Adipocyte (in vitro differentiated cells): ENCODE data around the gene C4BPB.

Experiments used
- DNase-seq: peaks from one replicate; pipeline ENCODE4 v3.0.0-alpha.2; 2015; ENCODE audit warnings: low read depth
- H3K27me3 ChIP-seq: replicated peaks from 2 replicates; pipeline ENCODE4 v1.7.0; 2013; ENCODE audit warnings: mild to moderate bottlenecking, low read length, moderate library complexity; ENCODE audit not compliant: control insufficient read depth, insufficient read depth
- H3K36me3 ChIP-seq: 2 replicates; pipeline ENCODE4 v1.7.0; 2013; ENCODE audit warnings: low read length, mild to moderate bottlenecking, moderate library complexity; ENCODE audit not compliant: control insufficient read depth, insufficient read depth, severe bottlenecking
- H3K4me1 ChIP-seq: 2 replicates; pipeline ENCODE4 v1.7.0; 2013; ENCODE audit warnings: mild to moderate bottlenecking, low read length, moderate library complexity; ENCODE audit not compliant: control insufficient read depth, insufficient read depth
- H3K4me3 ChIP-seq: 2 replicates; pipeline ENCODE4 v1.7.0; 2013; ENCODE audit warnings: mild to moderate bottlenecking, low read length, moderate library complexity
- H3K9ac ChIP-seq: 2 replicates; pipeline ENCODE4 v1.7.0; 2013; ENCODE audit warnings: mild to moderate bottlenecking, low read length, moderate library complexity
- H3K9me3 ChIP-seq: 2 replicates; pipeline ENCODE4 v1.7.0; 2013; ENCODE audit warnings: mild to moderate bottlenecking, low read length, moderate library complexity; ENCODE audit not compliant: control insufficient read depth

Gene C4BPB

GRCh38 chr1:207050480-207051190 is 38.0 kb upstream of the C4BPB start:
- H3K27me3 ChIP-seq, result no peaks in the 10 kb centered on the region
- H3K4me3 ChIP-seq, result peak overlapping the region; percentile 99
- H3K4me1 ChIP-seq, result peaks cover 42% of the 10 kb centered on the region
- DNase-seq, result peak; percentile 97
- H3K9ac ChIP-seq, result peak overlapping the region; percentile 98
- no peaks in the 10 kb centered on the region for H3K9me3 ChIP-seq
- peaks cover 15% of the 10 kb centered on the region for H3K36me3 ChIP-seq

DNA sequence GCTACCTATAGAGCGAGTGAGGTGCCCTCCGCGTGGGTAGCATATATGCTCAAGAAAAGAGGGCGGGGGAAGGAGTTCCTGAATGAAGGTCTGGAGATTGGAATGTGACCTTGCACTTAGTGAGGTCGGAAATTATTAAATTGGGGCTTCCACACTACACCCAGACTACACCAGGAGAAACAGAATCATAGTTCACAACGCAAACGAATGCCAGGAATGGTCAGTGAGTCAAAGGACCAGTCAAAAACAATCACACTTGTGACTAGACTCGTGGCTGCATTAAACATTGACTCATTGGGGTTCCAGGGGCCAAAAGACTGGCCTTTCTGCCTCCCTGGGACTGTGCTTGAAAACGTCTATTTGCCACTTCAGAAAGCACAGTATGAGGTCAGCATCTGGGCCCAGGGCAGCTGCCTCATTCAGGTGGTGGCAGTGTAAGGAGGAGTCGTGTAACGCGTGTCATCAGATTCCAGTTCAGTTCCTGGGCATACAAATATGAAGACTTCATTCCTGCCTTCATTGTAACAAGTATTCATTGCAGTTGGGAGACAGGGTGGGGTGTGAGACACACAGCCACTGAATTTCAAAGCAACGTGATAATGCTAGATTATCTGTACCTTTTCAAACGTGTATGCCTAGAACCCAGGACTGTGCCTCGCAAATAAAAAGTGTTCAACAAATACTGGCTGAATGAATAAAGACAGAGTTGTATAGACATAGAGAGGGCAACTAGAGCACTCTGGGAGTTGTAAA is 37.3 kb upstream of the C4BPB start, which contains the start of gene YOD1:
YOD1 (minus strand) TSS at position 18 of the 753 bp plus-strand sequence. CDS start 178 bp downstream, outside the sequence.
- Histone ChIP-seq H3K4me3 (peak within 1 kb of the TSS; percentile 99), H3K27me3 (no peaks in the 10 kb centered on the region), H3K4me1 (peaks cover 35% of the 10 kb centered on the region), H3K9me3 (no peaks in the 10 kb centered on the region), H3K9ac (peak within 1 kb of the TSS; percentile 98), H3K36me3 (peaks cover 15% of the 10 kb centered on the region)
- DNase-seq, result no peak

DNA sequence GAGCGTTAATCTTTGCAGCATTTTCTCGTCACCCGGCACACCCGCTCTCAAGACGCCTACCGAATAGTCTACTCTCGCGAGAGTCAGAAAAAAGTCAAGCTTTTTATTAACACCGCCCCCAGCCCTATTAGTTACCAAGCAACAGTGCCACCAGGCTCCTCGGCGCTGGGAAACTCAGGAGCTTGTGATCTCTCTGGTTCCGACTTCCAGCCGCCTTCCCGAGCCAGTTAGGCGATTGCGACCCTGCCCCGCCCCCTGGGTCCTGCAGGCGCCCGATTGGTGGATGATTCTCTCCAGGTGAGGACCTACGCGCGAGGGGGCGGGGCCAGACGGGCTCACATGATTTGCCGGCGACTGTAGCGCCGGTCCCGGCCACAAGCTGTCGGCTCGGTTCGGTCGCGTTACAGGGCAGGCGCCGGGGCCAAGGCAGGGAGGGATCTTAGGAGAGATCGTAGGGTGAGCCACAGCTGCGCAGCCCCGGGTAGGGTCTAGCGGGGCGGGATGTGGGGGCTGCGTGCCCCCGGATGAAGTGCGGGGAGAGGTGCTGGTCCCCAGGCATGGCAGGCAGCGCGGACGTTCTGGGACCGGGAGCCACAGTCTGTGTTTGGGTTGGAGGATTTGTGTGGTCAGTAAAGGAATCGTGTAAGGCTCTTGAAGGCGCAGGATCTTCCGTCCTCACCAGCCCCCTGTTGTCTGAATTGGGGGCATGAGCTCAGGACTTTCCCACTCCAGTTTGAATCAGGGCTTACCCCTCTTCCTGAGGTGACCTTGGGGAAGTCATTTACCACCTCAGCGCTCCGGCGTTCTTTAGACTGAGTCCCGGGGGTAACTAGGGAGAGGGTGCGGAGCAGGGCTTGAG is 35.5 kb upstream of the C4BPB start, which contains the start of gene PFKFB2:
PFKFB2 (plus strand) TSS at position 365 of the 859 bp plus-strand sequence. CDS start 1,443 bp downstream, outside the sequence.
- peak; percentile 96 for DNase-seq
- peak within 1 kb of the TSS; percentile 93 for H3K4me3 ChIP-seq
- H3K27me3 ChIP-seq, result no peaks in the 10 kb centered on the region
- H3K4me1 ChIP-seq, result peaks cover 23% of the 10 kb centered on the region
- H3K9me3 ChIP-seq, result no peaks in the 10 kb centered on the region
- H3K36me3 ChIP-seq, result peaks cover 13% of the 10 kb centered on the region
- H3K9ac ChIP-seq, result peak within 1 kb of the TSS; percentile 91

- no peak for DNase-seq
- H3K36me3 ChIP-seq, result no peaks in the 10 kb centered on the region
- H3K9ac ChIP-seq, result no peak overlapping the region
- H3K9me3 ChIP-seq, result no peaks in the 10 kb centered on the region
- no peaks in the 10 kb centered on the region for H3K27me3 ChIP-seq
- H3K4me1 ChIP-seq, result peaks cover 20% of the 10 kb centered on the region
- H3K4me3 ChIP-seq, result no peak overlapping the region
Measured at GRCh38 chr1:207054491-207054890, 34.2 kb upstream of the C4BPB start.

GRCh38 chr1:207055386-207056001 is 33.2 kb upstream of the C4BPB start:
- Histone ChIP-seq H3K27me3 (no peaks in the 10 kb centered on the region), H3K9me3 (no peaks in the 10 kb centered on the region)
- DNase-seq, result no peak

GRCh38 chr1:207056673-207057072 is 32.0 kb upstream of the C4BPB start:
- no peak overlapping the region for H3K4me3 ChIP-seq
- no peaks in the 10 kb centered on the region for H3K9me3 ChIP-seq
- H3K36me3 ChIP-seq, result peaks cover 9% of the 10 kb centered on the region
- no peaks in the 10 kb centered on the region for H3K27me3 ChIP-seq
- DNase-seq, result no peak
- no peak overlapping the region for H3K9ac ChIP-seq
- H3K4me1 ChIP-seq, result peaks cover 10% of the 10 kb centered on the region

More at GRCh38 chr1:207055386-207056001, 33.2 kb upstream of the C4BPB start:
- no peak overlapping the region for H3K4me3 ChIP-seq
- peaks cover 17% of the 10 kb centered on the region for H3K4me1 ChIP-seq
- H3K9ac ChIP-seq, result no peak overlapping the region
- H3K36me3 ChIP-seq, result peaks cover 4% of the 10 kb centered on the region

DNA sequence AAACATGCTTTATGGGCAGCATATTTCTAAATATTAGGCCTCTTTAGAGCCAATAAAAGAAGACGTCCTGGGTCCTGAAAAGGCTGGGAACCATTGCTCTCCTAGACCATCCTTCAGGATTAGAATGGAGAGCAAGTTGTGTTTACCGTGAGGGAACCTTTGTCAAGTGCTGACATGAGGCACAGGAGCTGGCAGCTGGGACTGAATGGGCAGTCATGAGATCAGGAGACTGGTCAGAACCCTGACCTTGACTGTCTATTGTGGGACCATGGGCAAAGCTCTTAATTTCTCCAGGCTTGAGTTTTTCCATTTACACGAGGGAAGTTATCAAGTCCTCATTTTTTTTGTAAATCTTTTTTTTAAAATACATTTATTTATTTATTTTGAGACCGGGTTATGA is 30.4 kb upstream of the C4BPB start:
- no peak for DNase-seq
- Histone ChIP-seq H3K9me3 (no peaks in the 10 kb centered on the region), H3K9ac (no peak overlapping the region), H3K27me3 (no peaks in the 10 kb centered on the region), H3K4me3 (no peak overlapping the region), H3K36me3 (peaks cover 24% of the 10 kb centered on the region), H3K4me1 (no peaks in the 10 kb centered on the region)

DNA sequence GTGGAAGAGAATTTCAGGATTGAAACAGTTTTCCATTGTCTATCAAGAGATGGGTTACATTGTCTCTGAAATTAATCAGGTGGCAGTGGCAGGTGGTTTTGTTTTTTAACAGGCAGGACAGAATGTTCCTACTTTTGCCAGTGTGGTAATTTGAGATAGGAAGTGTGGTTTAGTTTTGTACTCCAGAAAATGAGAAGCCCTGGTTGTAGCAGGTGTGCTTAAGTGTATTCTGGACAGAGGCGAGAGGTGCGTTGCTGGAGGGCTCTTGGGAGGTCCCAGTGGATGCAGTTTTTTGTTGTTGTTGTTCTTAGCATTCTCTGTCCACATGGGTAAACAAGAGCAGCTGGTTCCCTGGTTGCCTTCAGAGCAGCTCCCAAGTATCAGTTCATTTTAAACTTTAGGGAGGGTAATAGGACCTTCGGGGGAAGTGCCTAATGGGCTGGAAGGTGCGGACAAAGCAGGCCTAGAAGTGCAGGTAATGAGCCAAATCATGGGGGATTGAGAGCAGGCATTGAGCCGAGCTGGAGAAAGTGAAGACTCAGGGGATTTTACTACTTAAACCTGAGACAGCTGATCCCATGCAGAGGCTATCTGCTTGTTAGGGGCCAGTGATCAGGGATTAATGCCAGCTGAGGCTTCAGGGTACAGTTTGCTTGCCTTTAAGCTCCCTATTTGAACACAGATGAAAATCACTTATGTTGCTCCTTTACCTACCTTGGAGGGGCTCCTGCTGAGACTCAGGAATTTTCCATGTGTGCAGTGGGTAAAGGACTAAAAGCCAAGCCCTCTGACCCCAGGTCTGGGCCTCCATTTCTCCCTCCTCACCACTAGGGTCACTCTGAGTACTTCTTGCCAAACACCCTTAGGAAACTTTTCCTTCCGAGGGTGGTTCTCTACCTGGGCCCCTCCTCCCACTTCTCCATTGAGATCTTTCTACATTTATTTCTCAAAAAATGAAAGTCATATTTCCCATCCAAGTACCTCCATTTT is 29.5 kb upstream of the C4BPB start:
- no peaks in the 10 kb centered on the region for H3K9me3 ChIP-seq
- H3K27me3 ChIP-seq, result no peaks in the 10 kb centered on the region
- H3K4me3 ChIP-seq, result no peak overlapping the region
- DNase-seq, result no peak
- H3K9ac ChIP-seq, result no peak overlapping the region
- no peaks in the 10 kb centered on the region for H3K4me1 ChIP-seq
- peaks cover 34% of the 10 kb centered on the region for H3K36me3 ChIP-seq

GRCh38 chr1:207059881-207060280 is 28.8 kb upstream of the C4BPB start:
- peaks cover 40% of the 10 kb centered on the region for H3K36me3 ChIP-seq
- no peak for DNase-seq
- no peak overlapping the region for H3K9ac ChIP-seq
- no peaks in the 10 kb centered on the region for H3K4me1 ChIP-seq
- no peaks in the 10 kb centered on the region for H3K27me3 ChIP-seq
- H3K9me3 ChIP-seq, result no peaks in the 10 kb centered on the region
- H3K4me3 ChIP-seq, result no peak overlapping the region

DNA sequence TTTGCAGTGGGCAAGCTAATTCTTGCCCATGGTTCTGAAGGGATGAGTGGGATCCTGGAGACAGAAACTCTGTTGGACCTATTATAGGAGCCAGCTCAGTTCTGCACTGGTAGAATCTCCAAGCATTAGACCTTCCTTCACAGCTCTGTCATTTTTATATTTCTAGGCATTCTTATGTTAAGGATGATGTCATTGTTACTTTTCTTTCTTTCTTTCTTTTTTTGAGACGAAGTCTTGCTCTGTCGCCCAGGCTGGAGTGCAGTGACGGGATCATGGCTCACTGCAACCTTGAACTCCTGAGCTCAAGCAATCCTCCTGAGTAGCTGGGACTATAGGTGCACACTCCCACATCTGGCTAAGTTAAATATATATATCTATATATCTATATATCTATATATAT is 28.1 kb upstream of the C4BPB start:
- Histone ChIP-seq H3K36me3 (peaks cover 44% of the 10 kb centered on the region), H3K27me3 (no peaks in the 10 kb centered on the region), H3K4me1 (no peaks in the 10 kb centered on the region), H3K9ac (no peak overlapping the region), H3K9me3 (no peaks in the 10 kb centered on the region), H3K4me3 (no peak overlapping the region)
- no peak for DNase-seq
